Measurements from ENCODE around the gene IYD. TPM values are rescaled to one million over a fixed set of nuclear protein-coding genes. Genes with fewer than 3 reads are reported as not detected.

The IYD gene
- total and polyA plus RNA-seq, 9 of the 15 experiments (the other 6 are each of a cell fraction or from before 2014, with no cell fraction given), result not detected

GRCh38 chr6:150426198-150426597 is 57.4 kb downstream of the IYD start:
- peaks cover 0 to 43% of the 10 kb centered on the region in 2 experiments; a peak in 3 of 5 replicates for H3K27me3 ChIP-seq (ENCODE audit: control insufficient read depth in 2 of 2, insufficient read depth in 2 of 2, low read length in 2 of 2)
- DNase-seq (ENCODE audit: extremely low read depth in 1 of 4, low spot score in 3 of 4) (no peak), ATAC-seq (no peak), FAIRE-seq (peak; percentile 6)
- in situ Hi-C loops (cut with MboI), result no loop called here
- no peaks in the 10 kb centered on the region for H3K9me3 ChIP-seq (replicated peaks; ENCODE audit: control insufficient read depth, insufficient read depth, low read depth, low read length)
- H4K20me1 ChIP-seq (replicated peaks; ENCODE audit: control insufficient read depth, insufficient read depth, low read length), result no peaks in the 10 kb centered on the region
- intact Hi-C loops (cut with micrococcal nuclease), result no loop called here
- ChIA-PET POLR2A (no interaction called here), CTCF (ENCODE audit: low intra/inter-chr PET ratio) (no interaction called here)
- no peak overlapping the region for H3K27ac ChIP-seq (ENCODE audit: extremely low read depth, low read depth, low read length)
- no peaks in the 10 kb centered on the region for H3K36me3 ChIP-seq (ENCODE audit: control insufficient read depth, insufficient read depth, low read length)
- TF ChIP-seq BRD4 (IDR thresholded peaks at IDR 0.05) (no peak), CBX3 (IDR thresholded peaks at IDR 0.05; ENCODE audit: borderline replicate concordance in 1 of 2, low read length in 2 of 2) (no peak), GATA2 (CRISPR knock-in tag; IDR thresholded peaks at IDR 0.05) (no peak), ZNF184 (CRISPR knock-in tag; IDR thresholded peaks at IDR 0.05) (no peak), ZBTB17 (CRISPR knock-in tag; IDR thresholded peaks at IDR 0.05) (no peak), NFRKB (IDR thresholded peaks at IDR 0.05; ENCODE audit: low read depth) (no peak), KAT8 (IDR thresholded peaks at IDR 0.05; ENCODE audit: low read depth) (no peak), ZNF274 (IDR thresholded peaks at IDR 0.05; ENCODE audit: borderline replicate concordance, low read depth, low read length) (no peak), FUS (optimal IDR thresholded peaks at IDR 0.05; ENCODE audit: low read depth, low read length) (no peak), ZEB2 (IDR thresholded peaks at IDR 0.05) (no peak), E2F5 (CRISPR knock-in tag; IDR thresholded peaks at IDR 0.05) (no peak)
- no peak overlapping the region for H3K9ac ChIP-seq (ENCODE audit: insufficient read depth in 1 of 2, low read depth in 2 of 2, low read length in 2 of 2)
- no peak overlapping the region for H2AFZ ChIP-seq (ENCODE audit: low read depth, low read length)
- no TSS peak for BruUV-seq (replicated peaks)
- no peak overlapping the region for H3K4me2 ChIP-seq (ENCODE audit: insufficient read depth, low read length)
- H3K79me2 ChIP-seq (ENCODE audit: control insufficient read depth, insufficient read depth, low read length), result no peaks in the 10 kb centered on the region
- H3K4me1 ChIP-seq (replicated peaks in 1 of 2; ENCODE audit: control insufficient read depth in 2 of 2, insufficient read depth in 2 of 2, low read length in 2 of 2), result no peaks in the 10 kb centered on the region
- H3K4me3 ChIP-seq, result no peak overlapping the region
- WGBS (ENCODE audit: insufficient coverage, low coverage, missing lambda C conversion rate), result 1% methylated on average over 8 of the region's 8 CpGs
- H3K9me1 ChIP-seq (ENCODE audit: control insufficient read depth, insufficient read depth, low read length), result no peaks in the 10 kb centered on the region

Data from K562 (cell line).